Brain microvascular endothelial cell (primary cell): ENCODE data around the gene AGTR1.
"Not testable (repeated sequence)": the region's sequence is repeated elsewhere in the genome, so short reads cannot be mapped to it uniquely, and the experiment has no call there.

Source experiments
- DNase-seq: peaks from one replicate; pipeline ENCODE4 v3.0.0-alpha.2; 2020
- H3K27ac ChIP-seq: fragments of 250-450 bp; sonication (Bioruptor Pico); 2 replicates; pipeline ENCODE4 v1.5.1; 2020; ENCODE audit warnings: mild to moderate bottlenecking, moderate library complexity
- H3K27me3 ChIP-seq: fragments of 250-450 bp; sonication (Bioruptor Pico); replicated peaks from 2 replicates; pipeline ENCODE4 v1.5.1; 2020; ENCODE audit warnings: mild to moderate bottlenecking
- H3K36me3 ChIP-seq: fragments of 250-450 bp; sonication (Bioruptor Pico); replicated peaks from 2 replicates; pipeline ENCODE4 v1.5.1; 2020; ENCODE audit warnings: mild to moderate bottlenecking
- H3K4me3 ChIP-seq: 2 replicates; pipeline ENCODE4 v1.5.1; 2011; ENCODE audit warnings: low read depth, mild to moderate bottlenecking, control low read depth, low read length, moderate library complexity
- CTCF ChIP-seq: IDR thresholded peaks from 2 replicates; pipeline ENCODE4 v1.5.1; 2011; ENCODE audit warnings: low read depth, mild to moderate bottlenecking, moderate library complexity, low read length, control low read depth, inconsistent platforms; ENCODE audit errors: missing control alignments
- in situ Hi-C: cut with HindIII; loops from 2 replicates; pipeline ENCODE4 v1.10.0; 2017; ENCODE audit warnings: low sequenced_read_pairs, low pct_ligation_motif_present

Gene AGTR1

GRCh38 chr3:148742118-148742517, 44.4 kb downstream of the AGTR1 start:
- in situ Hi-C loops: no loop called here
- DNase-seq: no peak
- Histone ChIP-seq H3K4me3 (no peak overlapping the region), H3K27ac (no peak overlapping the region), H3K27me3 (no peaks in the 10 kb centered on the region), H3K36me3 (no peaks in the 10 kb centered on the region)
- no peak for TF ChIP-seq CTCF

- Histone ChIP-seq H3K27me3 (no peaks in the 10 kb centered on the region), H3K27ac (no peak overlapping the region), H3K36me3 (no peaks in the 10 kb centered on the region), H3K4me3 (no peak overlapping the region)
- DNase-seq: no peak
- in situ Hi-C loops: no loop called here
- no peak for TF ChIP-seq CTCF
Measured at GRCh38 chr3:148746053-148746452, 48.4 kb downstream of the AGTR1 start.

GRCh38 chr3:148748283-148748682, 50.6 kb downstream of the AGTR1 start:
- no peak for TF ChIP-seq CTCF
- Histone ChIP-seq H3K4me3 (no peak overlapping the region), H3K27me3 (no peaks in the 10 kb centered on the region), H3K36me3 (no peaks in the 10 kb centered on the region), H3K27ac (no peak overlapping the region)
- in situ Hi-C loops: no loop called here
- no peak for DNase-seq

- Histone ChIP-seq H3K27ac (no peak overlapping the region), H3K4me3 (no peak overlapping the region), H3K27me3 (no peaks in the 10 kb centered on the region), H3K36me3 (no peaks in the 10 kb centered on the region)
- no peak for DNase-seq
- no peak for TF ChIP-seq CTCF
- in situ Hi-C loops: no loop called here
Measured at GRCh38 chr3:148750296-148750695, 52.6 kb downstream of the AGTR1 start.

- no peak for TF ChIP-seq CTCF
- in situ Hi-C loops: no loop called here
Measured at GRCh38 chr3:148751461-148751860, 53.8 kb downstream of the AGTR1 start.

GRCh38 chr3:148753385-148753784, 55.7 kb downstream of the AGTR1 start:
- H3K27ac ChIP-seq, H3K27me3 ChIP-seq, DNase-seq, H3K4me3 ChIP-seq, in situ Hi-C loops, H3K36me3 ChIP-seq: not testable (repeated sequence)

More at GRCh38 chr3:148751461-148751860, 53.8 kb downstream of the AGTR1 start:
- DNase-seq: no peak
- H3K27ac ChIP-seq: no peak overlapping the region
- no peak overlapping the region for H3K4me3 ChIP-seq
- no peaks in the 10 kb centered on the region for H3K27me3 ChIP-seq
- no peaks in the 10 kb centered on the region for H3K36me3 ChIP-seq
